Measurements from ENCODE around the gene DOC2A.
A peak's percentile ranks its signal among the peaks of the same experiment; 100 is the strongest.

DOC2A gene

GRCh38 chr16:30003670-30004423 lies 7.0 kb downstream of the DOC2A start:
- no peak for DNase-seq

DNA sequence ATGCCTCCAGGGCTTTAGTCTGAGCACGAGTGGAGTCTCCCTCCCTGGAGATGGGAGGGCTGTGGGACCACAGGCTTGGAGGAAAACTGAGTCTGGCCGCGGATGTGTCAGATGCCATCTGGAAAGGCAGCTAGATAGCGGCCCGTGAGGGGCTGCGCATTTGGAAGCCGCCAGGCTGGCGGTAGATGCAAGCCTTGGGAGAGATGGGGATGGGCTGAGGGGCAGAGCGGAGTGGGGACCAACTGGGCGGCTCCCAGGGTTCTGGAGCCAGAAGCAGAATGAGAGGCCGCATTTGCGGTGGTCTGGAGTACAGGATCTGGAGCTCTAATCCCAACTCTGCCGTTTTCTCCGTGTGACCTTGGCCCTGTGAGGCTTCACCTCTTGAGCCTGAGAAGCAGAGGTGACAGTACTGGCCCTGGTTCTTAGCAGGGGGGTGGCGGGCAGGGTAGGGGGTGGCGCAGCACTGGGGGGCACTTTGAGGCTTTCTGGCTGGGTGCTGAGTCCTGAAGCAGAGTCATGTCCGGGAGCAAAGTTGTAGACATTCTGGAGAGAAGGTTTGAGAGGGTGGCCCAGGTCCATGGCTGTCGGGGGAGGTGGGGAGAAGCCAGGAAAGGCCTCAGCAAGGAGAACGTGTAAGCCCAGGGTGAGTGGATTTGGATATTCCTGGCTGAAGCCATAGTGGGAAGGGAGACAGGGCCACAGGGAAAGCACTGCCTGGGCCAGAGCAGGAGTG lies 8.0 kb downstream of the DOC2A start:
- no peak for DNase-seq

DNA sequence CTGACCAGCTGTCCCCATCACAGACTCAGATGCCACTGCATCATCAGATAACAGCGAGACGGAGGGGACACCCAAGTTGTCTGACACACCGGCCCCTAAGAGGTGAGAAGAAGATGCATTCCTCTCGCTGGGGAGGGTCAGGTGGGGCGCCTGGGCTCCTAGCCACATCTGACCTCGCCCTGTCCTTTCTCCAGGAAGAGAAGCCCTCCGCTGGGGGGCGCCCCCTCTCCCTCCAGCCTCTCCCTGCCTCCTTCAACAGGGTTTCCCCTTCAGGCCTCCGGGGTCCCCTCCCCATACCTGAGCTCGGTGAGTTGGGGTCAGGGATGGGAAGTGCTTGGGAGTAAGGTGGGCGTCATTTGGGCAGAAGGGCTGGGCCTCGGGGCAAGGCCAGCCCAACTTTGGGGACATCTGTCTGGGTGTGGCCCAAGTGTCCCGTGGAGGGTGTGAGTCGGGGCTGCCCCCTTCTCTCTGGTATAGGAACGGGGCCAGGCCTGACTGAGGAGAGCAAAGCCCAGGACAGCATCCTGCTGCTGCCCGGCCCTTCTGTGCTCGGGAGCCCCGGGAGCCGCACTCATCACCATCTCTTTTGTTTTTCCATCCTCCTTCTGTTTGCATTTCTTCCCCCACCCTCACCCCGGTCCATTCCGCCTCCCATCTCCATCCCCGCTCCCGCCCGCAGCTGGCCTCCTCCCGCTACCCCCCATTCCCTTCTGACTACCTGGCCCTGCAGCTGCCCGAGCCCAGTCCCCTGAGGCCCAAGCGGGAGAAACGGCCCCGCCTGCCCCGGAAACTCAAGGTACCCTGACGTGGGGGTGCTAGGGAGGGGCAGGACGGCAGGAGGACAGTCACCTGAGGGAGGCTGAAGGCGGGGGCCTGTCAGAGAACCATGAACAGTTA lies 9.8 kb downstream of the DOC2A start:
- no peak for DNase-seq

DNA sequence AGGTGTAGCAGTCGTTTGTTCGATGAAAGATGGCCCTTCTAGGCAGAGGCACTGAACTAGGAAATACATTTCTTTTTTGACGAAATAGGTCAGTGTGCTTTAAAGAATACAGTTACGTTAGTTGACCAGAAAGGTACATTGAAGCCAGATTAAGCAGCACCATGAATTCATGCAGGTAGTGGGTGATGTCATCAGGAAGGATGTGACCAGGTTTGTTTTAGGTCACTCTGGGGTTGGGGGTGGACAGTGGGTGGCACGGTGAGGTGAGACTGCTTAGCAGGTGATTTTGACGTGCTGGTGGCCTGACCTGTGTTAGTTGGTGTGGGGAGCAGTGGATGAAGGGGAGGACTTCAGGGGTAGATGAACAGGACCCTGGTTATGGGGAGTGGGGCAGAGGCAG lies 11.2 kb downstream of the DOC2A start:
- DNase-seq: no peak

GRCh38 chr16:29996766-29997250 lies 14.0 kb downstream of the DOC2A start:
- no peak for DNase-seq

DNA sequence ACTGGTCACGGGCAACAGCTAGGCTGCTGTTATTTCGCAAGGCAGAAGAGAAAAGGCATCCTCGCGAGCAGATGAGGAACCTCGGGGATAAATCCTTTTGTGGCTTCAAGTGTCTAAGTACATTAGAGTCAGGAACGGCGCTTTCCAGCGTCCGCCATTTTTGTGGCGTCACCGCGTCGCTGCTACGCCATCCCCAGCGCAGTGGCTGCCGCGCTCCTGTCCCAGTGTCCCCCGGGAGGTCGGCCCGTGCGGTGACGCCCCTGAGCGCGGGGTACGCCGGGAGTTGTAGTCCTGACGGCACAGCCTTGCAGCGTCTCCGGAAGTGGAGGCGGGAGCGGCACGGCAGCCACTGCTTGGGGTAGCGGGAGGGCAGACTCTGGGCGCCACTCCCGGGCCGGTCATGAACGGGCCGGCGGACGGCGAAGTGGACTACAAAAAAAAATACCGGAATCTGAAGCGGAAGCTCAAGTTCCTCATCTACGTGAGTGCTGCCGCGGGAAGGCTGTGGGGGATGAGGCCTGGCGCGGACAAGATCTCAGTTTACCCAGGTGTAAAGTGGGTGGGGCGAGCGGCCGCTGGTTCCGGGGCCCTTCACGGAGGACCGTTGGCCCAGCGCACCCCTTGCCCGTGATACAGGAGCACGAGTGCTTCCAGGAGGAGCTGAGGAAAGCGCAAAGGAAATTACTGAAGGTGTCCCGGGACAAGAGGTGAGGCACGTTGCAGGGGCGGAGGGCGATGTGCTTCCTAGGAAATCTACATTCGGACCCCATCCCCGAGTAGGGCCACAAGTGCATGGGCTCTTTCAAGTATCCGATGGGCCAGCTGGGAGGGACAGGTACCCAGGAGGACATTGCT lies 14.7 kb downstream of the DOC2A start, which contains the start of gene INO80E:
Gene INO80E (plus strand): TSS at position 331 of the 855 bp plus-strand sequence. CDS start 70 bp downstream, at position 401.
- peak; percentile 99 for DNase-seq

- DNase-seq: peak; percentile 95
Measured at GRCh38 chr16:29995324-29995910, 15.4 kb downstream of the DOC2A start, which contains the start of gene HIRIP3. HIRIP3 (minus strand) TSS chr16:29995617; CDS start chr16:29995605, 12 bp downstream.

DNA sequence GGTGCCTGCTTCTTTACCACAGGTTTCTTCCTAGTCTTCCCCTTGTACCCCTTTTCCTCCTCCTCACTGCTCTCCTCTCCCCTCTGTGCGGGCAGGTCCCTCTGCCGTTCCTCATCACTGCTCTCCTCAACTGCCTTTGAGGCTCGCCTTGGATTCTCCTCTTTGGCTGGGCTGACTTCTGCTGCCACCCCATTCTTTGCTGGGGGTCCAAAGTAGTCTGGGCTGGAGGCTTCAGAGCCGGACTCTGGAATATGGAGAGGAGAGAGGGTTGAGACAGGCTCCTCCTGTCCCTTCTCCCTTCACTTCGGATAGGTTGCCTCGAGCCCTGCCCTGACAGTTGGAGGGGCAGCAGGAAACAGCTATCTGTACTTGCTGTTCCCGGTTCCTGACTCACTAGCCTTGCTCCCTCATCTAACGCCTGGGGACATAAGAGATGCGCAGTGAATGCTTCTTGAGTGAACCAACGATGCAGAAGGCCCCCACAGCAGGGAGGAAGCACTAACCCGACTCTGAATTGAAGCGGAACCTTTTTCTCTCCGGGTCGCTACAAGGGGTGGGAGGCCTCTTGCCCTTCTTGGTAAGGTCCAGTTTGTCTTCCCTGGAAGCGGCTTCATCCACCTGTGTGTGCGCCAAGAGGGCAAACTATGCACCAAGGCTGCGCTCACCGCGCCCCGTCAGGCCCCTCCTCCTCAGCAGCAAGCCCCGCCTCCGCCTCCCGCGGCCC lies 16.1 kb downstream of the DOC2A start:
- peak; percentile 81 for DNase-seq

DNA sequence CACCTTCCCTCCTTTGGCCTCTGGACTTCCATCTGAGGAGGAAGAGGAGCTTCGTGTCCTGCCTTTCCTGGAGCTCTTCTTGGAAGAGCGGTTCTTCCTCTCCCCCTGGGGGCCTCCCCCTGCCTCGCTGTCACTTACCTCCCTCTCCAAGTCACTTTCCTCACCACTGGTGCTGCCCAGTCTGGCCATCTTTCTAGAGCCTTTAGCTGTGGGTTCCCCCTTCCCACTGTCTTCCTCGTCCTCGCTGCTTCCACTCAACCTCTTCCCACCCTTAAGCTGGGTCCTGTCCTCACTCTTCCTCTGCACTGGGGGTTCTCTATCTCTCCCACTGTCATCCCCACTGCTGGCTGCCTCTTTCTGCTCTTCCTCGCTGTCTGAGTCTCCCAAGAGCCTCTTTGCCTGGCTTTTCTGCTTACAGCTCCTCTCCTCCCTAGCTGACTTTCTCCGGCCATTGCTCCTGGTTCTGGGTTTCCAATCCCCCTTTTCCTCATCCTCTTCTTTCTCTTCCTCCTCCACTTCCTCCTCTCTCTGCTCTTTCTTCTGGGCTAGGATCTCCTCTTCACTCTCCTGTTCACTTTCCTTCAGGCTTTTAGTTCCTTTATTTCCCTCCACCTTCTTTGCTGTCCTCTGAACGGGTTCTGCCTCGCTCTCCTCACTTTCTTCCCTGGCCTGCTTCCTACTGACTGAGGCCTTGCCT lies 16.8 kb downstream of the DOC2A start:
- peak; percentile 36 for DNase-seq

DNA sequence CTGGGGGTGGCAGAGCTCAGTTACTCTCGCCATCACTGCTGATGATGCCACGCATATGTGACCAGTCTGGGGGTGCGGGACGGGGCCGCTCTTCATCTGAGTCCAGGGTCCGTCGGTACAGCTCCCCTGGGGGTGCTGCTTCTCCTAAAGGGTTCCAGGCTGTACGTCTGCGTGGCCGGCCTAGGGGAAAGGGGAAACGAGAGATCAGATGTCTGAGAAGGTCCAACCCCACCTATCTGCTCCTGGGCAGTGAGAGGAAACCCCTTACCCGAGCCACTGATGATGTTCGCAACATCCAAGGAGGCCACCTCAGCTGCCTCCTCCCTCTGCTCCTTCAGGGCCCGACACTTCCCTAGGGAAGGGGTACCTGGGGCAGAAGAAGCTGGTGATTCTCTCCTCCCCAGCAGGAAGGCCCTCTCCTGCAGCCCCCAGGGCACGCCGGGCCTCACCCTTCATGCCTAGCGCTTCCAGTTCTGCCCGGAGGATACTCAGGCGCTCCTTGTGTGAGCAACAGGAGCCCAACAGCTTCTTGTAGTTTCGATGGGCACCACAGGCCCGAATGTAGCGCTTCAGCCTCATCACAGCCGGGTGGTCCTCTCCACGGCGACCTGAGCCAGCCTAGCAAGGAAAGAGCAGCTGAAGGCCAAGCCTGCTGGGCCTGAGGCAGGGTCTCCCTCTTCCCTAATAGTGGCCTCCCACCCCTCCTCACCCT lies 17.5 kb downstream of the DOC2A start:
- DNase-seq: no peak

DNA sequence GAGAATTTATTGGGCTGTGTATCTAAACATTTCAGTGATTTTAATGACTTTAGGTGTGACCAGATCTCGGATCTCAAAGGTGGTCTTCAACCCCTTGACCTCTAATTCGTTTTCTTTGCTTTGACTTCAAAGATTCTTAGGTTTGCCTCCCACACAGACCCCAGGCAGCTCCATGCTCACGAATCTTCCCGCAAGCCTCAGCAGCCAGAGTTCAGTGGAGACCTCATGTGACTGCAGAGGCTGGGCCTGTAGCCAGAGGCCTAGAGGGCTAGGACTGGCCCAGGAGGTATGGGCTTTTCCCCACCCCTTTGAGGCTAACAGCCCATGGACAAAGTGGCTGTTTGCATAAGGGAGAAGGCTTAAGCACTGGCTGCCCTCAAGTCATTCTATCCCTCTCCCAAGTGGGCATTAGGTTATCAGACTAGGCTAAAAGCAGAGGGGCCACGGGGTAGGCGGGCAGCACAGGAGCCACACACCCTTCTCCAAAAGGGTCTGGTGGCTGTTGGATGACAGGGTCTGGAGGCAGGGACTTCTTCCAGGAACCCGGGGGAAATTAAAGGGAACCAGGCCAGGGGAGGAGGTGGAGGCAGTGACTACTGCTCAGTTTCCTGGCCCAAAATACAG lies 18.4 kb downstream of the DOC2A start:
- peak; percentile 37 for DNase-seq

- DNase-seq: no peak
Measured at GRCh38 chr16:29991571-29991904, 19.3 kb downstream of the DOC2A start.

DNA sequence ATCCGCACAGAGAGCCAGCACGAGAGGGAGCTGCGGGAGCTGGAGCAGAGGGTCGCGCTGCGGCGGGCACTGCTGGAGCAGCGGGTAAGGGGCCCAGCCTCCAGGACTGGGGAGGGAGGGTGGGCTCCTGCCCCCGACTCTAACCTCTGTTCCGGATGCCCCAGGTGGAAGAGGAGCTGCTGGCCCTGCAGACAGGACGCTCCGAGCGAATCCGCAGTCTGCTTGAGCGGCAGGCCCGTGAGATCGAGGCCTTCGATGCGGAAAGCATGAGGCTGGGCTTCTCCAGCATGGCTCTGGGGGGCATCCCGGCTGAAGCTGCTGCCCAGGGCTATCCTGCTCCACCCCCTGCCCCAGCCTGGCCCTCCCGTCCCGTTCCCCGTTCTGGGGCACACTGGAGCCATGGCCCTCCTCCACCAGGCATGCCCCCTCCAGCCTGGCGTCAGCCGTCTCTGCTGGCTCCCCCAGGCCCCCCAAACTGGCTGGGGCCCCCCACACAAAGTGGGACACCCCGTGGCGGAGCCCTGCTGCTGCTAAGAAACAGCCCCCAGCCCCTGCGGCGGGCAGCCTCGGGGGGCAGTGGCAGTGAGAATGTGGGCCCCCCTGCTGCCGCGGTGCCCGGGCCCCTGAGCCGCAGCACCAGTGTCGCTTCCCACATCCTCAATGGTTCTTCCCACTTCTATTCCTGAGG lies 19.8 kb downstream of the DOC2A start:
- no peak for DNase-seq

GRCh38 chr16:29990034-29990433 lies 20.8 kb downstream of the DOC2A start:
- DNase-seq: no peak

DNA sequence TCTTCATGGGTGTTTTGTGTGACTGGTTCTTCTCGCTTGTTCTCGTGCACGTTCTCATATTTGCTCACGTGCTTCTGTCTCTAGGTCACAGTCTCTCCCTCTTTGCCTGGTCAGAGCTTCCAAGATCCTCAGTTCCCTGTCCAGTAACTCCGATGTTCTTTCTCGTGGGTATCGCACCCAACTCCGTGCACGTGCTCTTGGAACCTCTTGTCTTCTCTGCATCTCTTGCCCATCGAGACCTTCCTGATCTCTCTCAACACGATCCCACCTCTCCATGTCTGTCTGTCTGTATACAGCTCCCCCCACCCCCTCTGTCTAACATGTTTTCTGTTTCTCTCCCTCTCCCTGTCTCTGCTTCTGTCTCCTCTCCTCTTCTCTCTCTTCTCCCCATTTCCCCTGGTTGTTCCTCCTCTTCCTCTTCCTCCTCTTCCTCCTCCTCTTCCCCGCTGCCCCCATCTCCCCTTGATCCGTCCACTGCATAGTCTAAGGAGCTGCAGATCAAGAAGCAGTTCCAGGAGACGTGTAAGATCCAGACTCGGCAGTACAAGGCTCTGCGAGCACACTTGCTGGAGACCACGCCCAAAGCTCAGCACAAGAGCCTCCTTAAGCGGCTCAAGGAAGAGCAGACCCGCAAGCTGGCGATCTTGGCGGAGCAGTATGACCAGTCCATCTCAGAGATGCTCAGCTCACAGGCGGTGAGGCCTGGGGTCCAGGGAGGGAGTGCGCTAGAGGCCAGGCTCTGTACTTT lies 21.5 kb downstream of the DOC2A start:
- DNase-seq: no peak

- no peak for DNase-seq
Measured at GRCh38 chr16:29988346-29989075, 22.3 kb downstream of the DOC2A start.
